Thymus (tissue), 11 donors: ENCODE results near the gene CTNNA3. TPM values are rescaled to one million over a fixed set of nuclear protein-coding genes. Genes with fewer than 3 reads are reported as not detected.

Experiments used
- DNase-seq, 9 donors: peaks; one replicate each; pipeline ENCODE4 v3.0.0-alpha.2; 2013; ENCODE audit warnings: low spot score in 9 of 9, low read depth in 6 of 9, missing footprints in 1 of 9
- H3K27ac ChIP-seq, 2 donors: one replicate each; pipeline ENCODE4 v1.5.1; 2013; ENCODE audit warnings: control low read depth in 1 of 2, low read depth in 1 of 2, low read length in 1 of 2, mild to moderate bottlenecking in 1 of 2, moderate library complexity in 1 of 2
- H3K27me3 ChIP-seq, 2 donors: one replicate each; pipeline ENCODE4 v1.5.1; 2013; ENCODE audit warnings: low read length in 1 of 2; ENCODE audit not compliant: control insufficient read depth in 2 of 2, insufficient read depth in 1 of 2
- H3K36me3 ChIP-seq, 2 donors: one replicate each; pipeline ENCODE4 v1.5.1; 2013; ENCODE audit warnings: low read length in 1 of 2, mild to moderate bottlenecking in 1 of 2, moderate library complexity in 1 of 2; ENCODE audit not compliant: control insufficient read depth in 2 of 2, insufficient read depth in 2 of 2
- H3K4me1 ChIP-seq, 2 donors: one replicate each; pipeline ENCODE4 v1.5.1; 2013; ENCODE audit warnings: low read length in 2 of 2; ENCODE audit not compliant: control insufficient read depth in 2 of 2, insufficient read depth in 2 of 2
- H3K4me3 ChIP-seq, 2 donors: one replicate each; pipeline ENCODE4 v1.5.1; 2013; ENCODE audit warnings: low read length in 2 of 2, control low read depth in 1 of 2, mild to moderate bottlenecking in 1 of 2
- H3K9me3 ChIP-seq, 2 donors: one replicate each; pipeline ENCODE4 v1.5.1; 2013; ENCODE audit warnings: low read length in 1 of 2, mild to moderate bottlenecking in 1 of 2; ENCODE audit not compliant: control insufficient read depth in 2 of 2, insufficient read depth in 1 of 2
- WGBS: extraction: QIAGEN DNeasy Blood & Tissue Kit; methylation state at CpG from one replicate; pipeline ENCODE4 v1.1.7; 2013; 5-methylcytosine and 5-hydroxymethylcytosine counted together
- polyA plus RNA-seq: library from polyadenylated mRNA; stranded (reverse); fragments of 200-250 nt; gene quantifications from one replicate; pipeline ENCODE4 v1.2.3, GENCODE V29; 2013
- total RNA-seq: library from RNA; stranded (reverse); fragments of 120-200 nt; gene quantifications from one replicate; pipeline ENCODE4 v1.2.4, GENCODE V29; 2013
- donor health status: healthy.

CTNNA3 gene
- total and polyA plus RNA-seq, 2 donors = 0.27 to 0.28 TPM

DNA sequence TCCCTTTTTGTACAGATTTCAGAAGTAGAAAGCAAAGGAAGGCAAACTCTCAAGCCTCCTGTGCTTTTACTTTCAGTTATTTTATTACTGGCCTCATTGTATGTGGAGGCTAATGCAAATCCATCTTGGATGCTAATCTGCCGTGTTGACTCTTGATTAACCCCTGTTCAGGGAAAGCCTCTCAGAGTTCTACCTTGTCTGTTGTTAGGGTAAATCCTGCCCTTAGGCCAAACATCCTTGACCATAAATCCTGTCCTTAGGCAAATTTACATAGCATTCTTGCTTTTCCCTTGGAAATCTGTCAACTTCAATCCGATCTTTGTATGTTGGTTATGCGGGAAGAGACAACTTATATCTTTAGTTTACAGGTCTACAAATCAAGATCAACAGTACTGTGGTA lies 1480.1 kb downstream of the CTNNA3 start:
- DNase-seq = no peak
- no peaks in the 10 kb centered on the region for H3K36me3 ChIP-seq
- no peaks in the 10 kb centered on the region for H3K4me1 ChIP-seq
- WGBS = 95% methylated on average over 3 of the region's 3 CpGs
- H3K4me3 ChIP-seq = no peak overlapping the region
- H3K27me3 ChIP-seq = no peaks in the 10 kb centered on the region
- no peak overlapping the region for H3K27ac ChIP-seq
- H3K9me3 ChIP-seq = no peaks in the 10 kb centered on the region

DNA sequence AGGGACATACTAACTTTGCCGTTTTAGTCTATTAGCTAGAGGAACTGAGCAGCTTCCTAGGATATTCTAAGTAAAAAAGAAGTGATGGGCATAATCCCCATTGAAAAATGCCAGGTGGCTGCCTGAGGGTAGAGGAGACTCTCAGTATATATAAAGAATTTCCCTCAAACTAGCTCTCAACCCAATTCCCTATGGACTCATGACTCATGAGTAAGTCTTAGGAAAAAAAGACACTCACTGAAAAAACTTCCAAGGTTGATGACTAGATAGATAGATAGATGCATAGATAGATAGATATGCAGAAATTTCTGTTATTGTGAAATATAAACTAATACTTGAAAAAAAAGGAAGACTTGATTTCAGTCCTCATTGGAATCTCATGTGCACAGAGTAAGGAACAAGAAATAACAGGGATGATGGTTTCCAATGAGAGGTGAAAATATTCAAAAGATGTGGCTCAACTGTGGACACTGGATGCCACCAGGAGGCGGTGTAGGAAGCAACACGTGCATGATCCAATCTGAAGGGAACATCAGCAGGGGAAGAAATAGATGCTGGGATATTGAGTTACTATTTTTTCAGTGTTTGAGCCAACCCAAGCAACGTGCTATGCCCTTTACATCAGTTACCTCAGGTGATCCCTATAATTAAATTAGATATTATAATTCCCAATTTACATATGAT lies 1481.1 kb downstream of the CTNNA3 start:
- DNase-seq = no peak
- Histone ChIP-seq H3K36me3 (no peaks in the 10 kb centered on the region), H3K27ac (no peak overlapping the region), H3K4me3 (no peak overlapping the region), H3K27me3 (no peaks in the 10 kb centered on the region), H3K4me1 (no peaks in the 10 kb centered on the region), H3K9me3 (no peaks in the 10 kb centered on the region)
- WGBS = 78% methylated on average over 4 of the region's 4 CpGs

DNA sequence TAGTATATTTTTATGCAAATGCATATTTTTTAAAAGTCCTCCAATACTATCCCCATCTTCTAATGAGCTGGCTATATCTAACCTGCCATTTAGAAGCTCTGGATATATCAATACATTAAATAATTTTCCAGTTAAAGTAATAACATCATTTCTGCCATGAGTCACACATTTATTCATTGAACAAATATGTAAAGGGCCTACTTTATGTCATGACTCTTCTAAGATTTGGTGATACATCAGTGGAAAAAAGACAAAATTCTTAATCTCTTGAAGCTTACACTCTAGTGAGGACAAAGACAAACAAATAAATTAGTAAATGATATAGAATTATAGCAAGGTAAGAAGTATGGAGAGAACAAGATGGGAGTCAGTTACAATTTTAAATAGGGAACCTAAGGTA lies 1487.0 kb downstream of the CTNNA3 start:
- Histone ChIP-seq H3K27ac (no peak overlapping the region), H3K4me3 (no peak overlapping the region), H3K27me3 (no peaks in the 10 kb centered on the region), H3K36me3 (no peaks in the 10 kb centered on the region), H3K9me3 (no peaks in the 10 kb centered on the region), H3K4me1 (no peaks in the 10 kb centered on the region)
- DNase-seq = no peak

DNA sequence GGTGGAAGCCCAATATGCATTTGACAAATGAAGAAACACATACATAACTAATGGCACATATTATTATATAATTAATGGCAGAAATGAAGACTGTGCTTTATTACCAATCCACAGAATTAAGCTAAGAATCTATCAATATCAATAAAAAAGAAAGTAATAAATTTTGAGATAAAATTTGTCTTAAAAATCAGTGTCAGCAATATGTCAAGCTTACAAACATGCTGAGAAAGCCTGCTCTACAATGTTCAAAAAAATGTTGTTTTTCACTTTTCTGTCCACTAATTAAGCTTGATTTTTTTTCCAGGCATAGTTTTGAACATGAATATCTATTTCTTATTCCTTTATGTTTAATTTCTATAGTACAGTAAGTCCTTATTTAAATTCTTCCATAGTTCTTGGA lies 1491.2 kb downstream of the CTNNA3 start:
- Histone ChIP-seq H3K4me1 (no peaks in the 10 kb centered on the region), H3K27ac (no peak overlapping the region), H3K4me3 (no peak overlapping the region), H3K27me3 (no peaks in the 10 kb centered on the region), H3K36me3 (no peaks in the 10 kb centered on the region), H3K9me3 (no peaks in the 10 kb centered on the region)
- no peak for DNase-seq

DNA sequence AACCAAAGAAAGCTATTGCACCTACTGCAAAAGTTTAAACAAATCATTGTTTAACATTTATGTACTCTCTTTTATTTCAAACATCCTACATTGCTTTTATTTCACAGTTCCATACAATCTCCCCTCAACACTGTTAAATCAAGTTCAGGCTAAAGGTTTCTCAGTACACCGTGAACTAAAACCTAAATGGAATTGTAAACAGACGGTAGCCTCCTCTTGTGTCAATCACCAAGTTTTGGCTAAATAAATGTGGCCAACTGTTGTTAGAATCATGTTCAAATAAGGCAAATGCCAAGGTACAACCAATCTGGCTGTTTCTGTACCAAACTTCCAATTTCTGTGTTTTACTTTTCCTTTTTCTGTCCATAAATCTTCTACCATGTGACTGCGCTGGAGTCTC lies 1493.9 kb downstream of the CTNNA3 start:
- WGBS = 95% methylated on average over 3 of the region's 3 CpGs
- H3K27me3 ChIP-seq = no peaks in the 10 kb centered on the region

GRCh38 chr10:66192162-66192831 lies 1503.7 kb downstream of the CTNNA3 start:
- Histone ChIP-seq H3K27ac (no peak overlapping the region), H3K36me3 (no peaks in the 10 kb centered on the region), H3K4me3 (no peak overlapping the region), H3K4me1 (no peaks in the 10 kb centered on the region), H3K9me3 (no peaks in the 10 kb centered on the region), H3K27me3 (no peaks in the 10 kb centered on the region)
- WGBS = 97% methylated on average over 2 of the region's 2 CpGs
- no peak for DNase-seq

More for the DNA sequence above, 1493.9 kb downstream of the CTNNA3 start:
- Histone ChIP-seq H3K36me3 (no peaks in the 10 kb centered on the region), H3K4me1 (no peaks in the 10 kb centered on the region), H3K27ac (no peak overlapping the region), H3K4me3 (no peak overlapping the region), H3K9me3 (no peaks in the 10 kb centered on the region)
- DNase-seq = no peak

GRCh38 chr10:66190413-66190812 lies 1505.6 kb downstream of the CTNNA3 start:
- Histone ChIP-seq H3K27ac (no peak overlapping the region), H3K9me3 (no peaks in the 10 kb centered on the region), H3K27me3 (no peaks in the 10 kb centered on the region), H3K4me1 (no peaks in the 10 kb centered on the region), H3K4me3 (no peak overlapping the region), H3K36me3 (no peaks in the 10 kb centered on the region)
- no peak for DNase-seq
- 94% methylated on average over 2 of the region's 2 CpGs for WGBS

GRCh38 chr10:66189271-66189670 lies 1506.7 kb downstream of the CTNNA3 start:
- Histone ChIP-seq H3K4me3 (no peak overlapping the region), H3K36me3 (no peaks in the 10 kb centered on the region), H3K9me3 (no peaks in the 10 kb centered on the region), H3K4me1 (no peaks in the 10 kb centered on the region), H3K27me3 (no peaks in the 10 kb centered on the region), H3K27ac (no peak overlapping the region)
- no peak for DNase-seq

DNA sequence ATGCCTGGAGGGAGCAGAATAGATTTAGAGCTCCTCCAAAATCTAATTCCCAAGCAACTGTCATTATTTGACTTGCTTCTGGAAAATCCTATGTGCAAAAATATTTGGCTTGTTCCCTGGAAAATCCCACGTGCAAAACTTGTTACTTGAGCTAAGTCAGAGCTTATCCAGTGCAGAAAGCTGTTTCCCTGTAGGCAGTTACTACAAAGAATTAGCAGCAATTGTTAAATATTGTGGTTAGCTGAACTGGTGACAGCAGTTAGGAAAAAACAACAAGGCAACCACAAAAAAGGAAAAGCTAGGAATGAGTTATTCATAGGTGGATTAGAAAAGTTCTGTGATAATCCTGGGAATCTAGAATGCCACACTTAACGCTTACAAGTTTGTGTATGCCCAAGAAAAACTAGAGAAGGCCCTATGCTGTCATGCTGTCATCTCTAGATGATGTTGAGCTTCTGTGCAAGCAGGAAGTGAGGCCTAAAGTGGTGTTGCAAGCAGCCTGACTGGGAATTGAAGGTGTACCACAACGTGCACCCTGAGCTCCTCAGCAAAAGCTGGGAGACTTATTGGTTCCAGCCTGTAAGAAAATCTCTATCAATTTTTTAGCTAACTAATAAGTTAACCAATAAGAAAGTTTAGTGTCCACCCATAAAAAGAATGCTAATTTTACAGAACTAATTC lies 1508.8 kb downstream of the CTNNA3 start:
- H3K9me3 ChIP-seq = no peaks in the 10 kb centered on the region
- H3K27ac ChIP-seq = no peak overlapping the region
- no peak overlapping the region for H3K4me3 ChIP-seq
- DNase-seq = peak in 1 of 9 donors; percentile 1
- no peaks in the 10 kb centered on the region for H3K36me3 ChIP-seq
- 39% methylated on average over 3 of the region's 3 CpGs for WGBS
- H3K27me3 ChIP-seq = no peaks in the 10 kb centered on the region
- no peaks in the 10 kb centered on the region for H3K4me1 ChIP-seq
